Putamen (tissue), 1 donor: Measurements from ENCODE around the gene C1GALT1C1L.
"Not testable (repeated sequence)": the region's sequence is repeated elsewhere in the genome, so short reads cannot be mapped to it uniquely, and the experiment has no call there.

ENCODE experiments used
- DNase-seq: peaks from one replicate; pipeline ENCODE4 v3.0.0-alpha.2; 2016; ENCODE audit warnings: low spot score

Gene C1GALT1C1L

GRCh38 chr2:43676322-43677050 is at the start of gene C1GALT1C1L:
Gene C1GALT1C1L (minus strand): TSS chr2:43676429. CDS start chr2:43676322, 107 bp downstream.
- peak; percentile 9 for DNase-seq

- DNase-seq, result no peak
Measured at GRCh38 chr2:43725711-43726246, 49.5 kb upstream of the C1GALT1C1L start.

DNA sequence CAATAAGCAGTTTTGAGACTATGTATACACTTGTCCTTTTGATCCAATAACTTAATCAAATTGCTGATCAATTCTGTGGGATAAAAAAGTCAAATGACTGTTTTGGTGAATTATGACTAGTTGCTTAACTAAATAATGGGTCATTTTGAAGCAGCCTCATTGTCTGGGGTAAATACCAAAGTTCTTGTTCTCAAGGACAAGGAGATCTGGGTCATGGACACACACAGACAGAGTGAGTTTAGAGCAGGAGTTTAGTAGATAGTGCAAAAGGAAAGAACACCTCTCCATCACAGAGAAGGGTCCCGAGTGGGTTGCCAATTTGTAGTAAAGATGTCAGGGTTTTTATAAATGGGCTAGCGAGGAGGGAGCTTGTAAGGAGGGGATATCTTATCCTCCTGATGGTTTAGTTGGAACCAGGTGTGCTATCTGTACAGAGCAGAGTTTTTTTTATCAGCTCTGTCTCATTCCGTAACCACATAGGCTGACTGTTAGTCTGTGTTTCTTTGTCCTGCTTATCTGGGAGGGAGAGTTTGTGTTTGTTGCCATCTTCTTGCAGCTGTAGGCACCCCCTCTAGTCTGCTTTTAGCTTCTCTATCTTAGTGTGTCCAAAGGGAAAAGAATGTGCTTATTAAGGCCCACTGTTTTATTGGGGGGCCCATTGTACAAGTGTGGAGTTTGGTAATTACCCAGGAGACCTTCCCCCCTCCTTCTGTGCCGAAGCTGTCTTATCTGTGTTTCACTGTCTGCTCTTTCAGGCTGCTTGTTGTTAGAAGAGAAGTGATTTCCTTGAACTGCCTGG is 48.7 kb upstream of the C1GALT1C1L start:
- no peak for DNase-seq

DNA sequence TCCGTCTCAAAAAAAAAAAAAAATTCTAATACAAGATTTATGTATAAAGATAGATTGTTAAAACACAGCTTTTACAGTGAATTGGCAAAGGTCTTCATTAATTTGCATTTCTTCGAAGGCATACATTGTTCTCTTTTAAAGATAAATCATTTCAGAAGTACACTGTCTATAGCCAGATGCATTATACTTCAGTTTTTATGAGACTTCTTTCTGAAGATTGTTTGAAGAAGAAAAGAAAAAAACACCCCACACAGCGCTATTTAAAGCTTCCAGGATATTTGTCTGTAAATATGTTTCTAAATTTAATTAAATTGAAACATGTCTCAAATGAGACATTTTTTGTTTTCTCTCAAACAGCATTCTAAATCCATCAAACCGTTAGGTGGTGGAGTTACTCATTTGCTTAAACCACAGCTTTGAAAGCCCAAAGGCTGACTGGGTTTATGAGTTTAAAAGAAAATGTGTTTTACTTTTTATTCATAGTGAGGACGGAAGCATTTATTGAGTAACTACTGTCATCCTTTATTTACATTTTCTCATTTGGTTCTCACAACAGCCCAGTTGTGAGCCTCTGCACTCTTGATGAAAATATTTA is 42.4 kb upstream of the C1GALT1C1L start:
- no peak for DNase-seq

- no peak for DNase-seq
Measured at GRCh38 chr2:43717322-43717721, 41.1 kb upstream of the C1GALT1C1L start.

DNA sequence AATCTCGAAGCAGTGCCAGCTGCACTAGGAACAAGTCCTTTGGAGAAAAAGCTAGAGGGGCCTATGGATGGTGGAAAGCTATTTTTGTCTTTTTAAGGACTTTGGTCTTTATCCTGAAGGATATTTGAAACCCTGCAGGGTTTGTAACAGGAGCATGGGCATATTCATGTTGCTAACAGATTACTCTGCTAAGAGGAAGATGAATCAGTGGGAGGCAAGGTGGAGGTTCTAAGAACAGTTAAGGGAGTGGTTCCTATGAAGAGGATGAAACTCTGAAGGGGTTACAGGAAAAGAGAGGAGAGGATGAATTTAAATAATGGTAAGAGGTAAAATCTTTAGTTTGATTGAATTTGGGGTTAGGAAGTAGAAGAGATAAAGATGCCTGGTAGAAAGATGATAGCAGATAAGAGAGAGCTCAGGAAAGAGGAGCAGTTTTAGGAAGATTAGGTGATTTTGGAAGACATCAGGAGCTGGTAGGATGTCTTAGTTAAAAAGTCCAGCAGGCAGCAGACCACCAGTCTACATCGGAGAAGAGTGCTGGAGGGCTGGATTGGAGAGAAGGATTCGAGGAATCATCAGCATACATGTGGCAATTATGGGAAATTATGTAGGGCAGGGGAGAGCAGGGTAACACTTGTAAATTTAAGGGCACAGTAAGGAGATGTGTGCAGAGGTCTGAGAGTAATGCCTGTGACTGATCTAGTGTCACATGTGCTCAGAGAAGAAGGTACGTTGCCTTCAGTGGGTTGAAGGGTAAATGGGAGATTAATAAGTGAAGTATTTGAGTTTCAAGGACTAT is 39.3 kb upstream of the C1GALT1C1L start:
- no peak for DNase-seq

- DNase-seq, result peak; percentile 49
Measured at GRCh38 chr2:43714164-43714563, 37.9 kb upstream of the C1GALT1C1L start.

DNA sequence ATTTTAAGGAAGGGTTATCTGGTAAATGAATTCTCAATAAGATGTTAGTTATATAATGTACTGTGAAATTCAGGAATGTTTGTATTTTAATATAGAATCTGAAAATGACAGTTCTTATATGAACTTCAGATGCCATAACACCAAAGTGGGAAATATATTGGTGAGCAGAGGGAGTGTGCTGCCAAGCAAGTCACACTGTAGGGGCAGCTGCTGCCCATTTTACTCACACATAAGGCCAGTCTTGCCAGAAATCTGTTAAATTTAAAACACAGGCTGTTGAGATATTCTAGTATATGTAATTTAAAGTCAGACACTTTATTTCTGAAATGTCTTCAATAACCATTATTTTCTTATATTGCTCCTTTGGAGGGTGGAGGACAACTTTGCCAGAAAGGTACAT is 34.6 kb upstream of the C1GALT1C1L start:
- DNase-seq, result no peak

GRCh38 chr2:43708891-43709290 is 32.7 kb upstream of the C1GALT1C1L start:
- DNase-seq, result no peak

- DNase-seq, result no peak
Measured at GRCh38 chr2:43708178-43708577, 31.9 kb upstream of the C1GALT1C1L start.

GRCh38 chr2:43707255-43708015 is 31.2 kb upstream of the C1GALT1C1L start:
- peak; percentile 3 for DNase-seq

- no peak for DNase-seq
Measured at GRCh38 chr2:43701111-43701510, 24.9 kb upstream of the C1GALT1C1L start.

GRCh38 chr2:43699761-43700160 is 23.5 kb upstream of the C1GALT1C1L start:
- no peak for DNase-seq

- DNase-seq, result not testable (repeated sequence)
Measured at GRCh38 chr2:43698140-43698539, 21.9 kb upstream of the C1GALT1C1L start.

DNA sequence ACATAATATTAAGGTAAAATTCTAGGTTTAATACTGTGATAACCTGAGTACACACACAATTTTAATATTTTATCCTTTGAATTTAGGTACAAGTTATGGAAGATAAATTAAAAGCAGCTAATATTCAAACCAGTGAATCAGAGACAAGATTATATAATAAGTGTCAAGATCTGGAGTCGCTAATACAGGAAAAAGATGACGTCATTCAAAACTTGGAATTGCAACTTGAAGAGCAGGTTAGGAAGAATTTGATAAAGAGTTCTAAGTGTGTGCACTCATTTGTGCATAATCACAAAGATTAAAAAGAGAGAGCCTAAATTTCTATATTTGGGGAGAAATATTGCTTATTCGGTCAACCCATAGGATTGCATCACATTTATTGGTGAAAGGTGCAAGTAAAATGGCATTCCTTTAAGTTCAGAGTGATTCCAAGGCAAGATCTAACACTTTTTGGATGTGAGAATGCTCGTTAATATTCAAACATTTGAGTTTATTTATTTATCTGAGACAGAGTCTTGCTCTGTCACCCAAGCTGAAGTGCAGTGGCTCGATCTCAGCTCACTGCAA is 16.3 kb upstream of the C1GALT1C1L start:
- peak; percentile 3 for DNase-seq

DNA sequence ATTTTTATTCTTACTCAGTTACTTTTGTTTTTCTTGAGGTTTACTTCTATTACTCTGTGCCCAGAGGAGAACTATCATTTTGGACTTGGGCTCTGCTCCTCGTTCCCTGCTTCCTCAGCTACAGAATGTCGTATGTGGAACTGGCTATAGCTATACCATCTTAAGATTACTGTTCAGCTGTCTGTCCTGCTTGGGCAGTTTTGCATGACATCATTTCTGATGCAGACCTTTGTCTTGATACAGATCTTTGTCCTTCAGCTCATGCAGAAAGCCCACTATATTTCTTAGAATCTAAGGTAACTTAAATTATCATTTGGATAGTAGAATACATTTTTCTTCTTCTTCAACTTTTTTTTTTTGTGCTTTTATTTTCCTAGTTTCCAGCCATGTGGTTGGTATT is 13.8 kb upstream of the C1GALT1C1L start:
- no peak for DNase-seq

GRCh38 chr2:43685357-43685756 is 9.1 kb upstream of the C1GALT1C1L start:
- DNase-seq, result no peak

DNA sequence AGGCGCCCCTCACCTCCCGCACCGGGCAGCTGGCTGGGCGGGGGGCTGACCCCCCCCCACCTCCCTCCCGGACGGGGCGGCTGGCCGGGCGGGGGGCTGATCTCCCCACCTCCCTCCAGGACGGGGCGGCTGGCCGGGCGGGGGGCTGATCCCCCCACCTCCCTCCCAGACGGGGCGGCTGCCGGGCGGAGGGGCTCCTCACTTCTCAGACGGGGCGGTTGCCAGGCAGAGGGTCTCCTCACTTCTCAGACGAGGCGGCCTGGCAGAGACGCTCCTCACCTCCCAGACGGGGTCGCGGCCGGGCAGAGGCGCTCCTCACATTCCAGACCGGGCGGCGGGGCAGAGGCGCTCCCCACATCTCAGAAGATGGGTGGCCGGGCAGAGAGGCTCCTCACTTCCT is 1.6 kb upstream of the C1GALT1C1L start:
- not testable (repeated sequence) for DNase-seq

DNA sequence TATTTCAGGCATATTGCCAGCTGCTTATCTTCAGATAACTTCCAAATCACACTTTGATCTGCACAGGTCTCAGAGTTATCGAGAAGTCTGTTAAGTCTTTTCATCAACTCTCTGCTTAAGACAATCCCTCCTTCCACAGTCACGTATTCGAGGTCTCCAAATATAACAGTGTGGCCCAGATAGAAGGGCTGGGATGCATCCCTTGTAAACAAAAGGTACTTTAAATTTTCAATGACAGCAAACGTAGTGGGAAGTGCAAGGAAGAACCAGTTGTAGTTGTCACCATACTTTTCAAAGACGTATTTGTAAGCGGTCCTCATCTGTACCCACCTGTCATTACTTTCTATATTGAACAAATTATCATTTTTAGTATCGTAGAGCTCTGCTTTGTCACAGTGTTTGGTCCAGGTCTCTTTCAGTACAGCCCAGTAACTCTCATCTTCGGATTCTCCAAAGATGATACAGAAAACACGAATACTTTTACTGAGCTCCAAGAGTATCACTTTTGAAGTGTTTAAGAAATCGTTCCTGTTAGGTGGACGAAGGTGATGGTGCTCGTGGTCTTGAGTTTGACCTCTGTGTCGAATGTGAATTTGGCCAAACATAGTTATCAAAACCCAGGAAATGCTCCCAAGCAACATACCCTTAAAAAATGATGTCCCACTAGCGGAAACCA is 445 bp downstream of the C1GALT1C1L start:
- no peak for DNase-seq

DNA sequence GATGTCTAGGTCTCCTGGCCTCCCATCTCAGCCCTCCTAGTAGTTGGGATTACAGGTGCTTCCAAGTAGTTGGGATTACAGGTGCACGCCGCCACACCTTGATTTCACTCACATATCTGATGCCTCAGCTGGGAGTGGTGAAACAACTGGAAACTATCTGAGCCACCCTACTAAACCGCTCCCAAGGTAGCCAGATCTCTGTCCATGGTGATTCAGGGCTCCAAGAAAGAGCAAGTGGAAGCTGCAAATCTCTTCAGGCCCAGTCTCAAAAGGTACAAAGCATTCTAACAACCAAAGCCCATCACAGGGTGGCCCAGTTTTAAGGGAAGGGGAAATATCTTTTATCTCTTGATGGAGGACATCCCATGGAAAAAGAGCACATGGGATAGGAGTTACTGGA is 19.0 kb downstream of the C1GALT1C1L start:
- DNase-seq, result no peak
